Measurements from ENCODE around the gene PLSCR1.

Gene PLSCR1

DNA sequence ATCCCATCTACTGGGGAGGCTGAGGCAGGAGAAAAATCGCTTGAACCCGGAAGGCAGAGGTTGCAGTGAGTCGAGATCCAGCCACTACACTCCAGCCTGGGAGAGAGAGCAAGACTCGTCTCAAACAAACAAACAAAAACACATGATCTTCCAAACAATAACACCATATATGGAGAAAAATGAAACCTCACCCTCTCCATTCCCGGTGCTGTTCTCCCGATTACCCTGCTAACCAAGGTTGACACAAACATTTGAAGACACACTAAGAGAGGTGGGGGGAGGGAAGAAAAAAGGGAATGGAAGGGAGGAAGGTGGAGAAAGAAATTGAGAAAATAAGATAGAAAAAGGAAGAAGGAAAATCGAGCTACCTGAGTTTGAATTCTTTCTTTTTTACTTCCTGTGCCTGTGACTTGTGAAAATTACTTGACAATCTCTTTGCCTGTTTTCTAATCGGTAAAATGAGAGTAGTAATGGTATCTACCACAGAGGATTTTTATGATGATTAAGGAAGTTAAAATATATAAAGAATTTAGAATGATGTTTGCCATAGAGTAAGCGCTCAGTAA lies 73.9 kb downstream of the PLSCR1 start:
- DNase-seq: no peak

DNA sequence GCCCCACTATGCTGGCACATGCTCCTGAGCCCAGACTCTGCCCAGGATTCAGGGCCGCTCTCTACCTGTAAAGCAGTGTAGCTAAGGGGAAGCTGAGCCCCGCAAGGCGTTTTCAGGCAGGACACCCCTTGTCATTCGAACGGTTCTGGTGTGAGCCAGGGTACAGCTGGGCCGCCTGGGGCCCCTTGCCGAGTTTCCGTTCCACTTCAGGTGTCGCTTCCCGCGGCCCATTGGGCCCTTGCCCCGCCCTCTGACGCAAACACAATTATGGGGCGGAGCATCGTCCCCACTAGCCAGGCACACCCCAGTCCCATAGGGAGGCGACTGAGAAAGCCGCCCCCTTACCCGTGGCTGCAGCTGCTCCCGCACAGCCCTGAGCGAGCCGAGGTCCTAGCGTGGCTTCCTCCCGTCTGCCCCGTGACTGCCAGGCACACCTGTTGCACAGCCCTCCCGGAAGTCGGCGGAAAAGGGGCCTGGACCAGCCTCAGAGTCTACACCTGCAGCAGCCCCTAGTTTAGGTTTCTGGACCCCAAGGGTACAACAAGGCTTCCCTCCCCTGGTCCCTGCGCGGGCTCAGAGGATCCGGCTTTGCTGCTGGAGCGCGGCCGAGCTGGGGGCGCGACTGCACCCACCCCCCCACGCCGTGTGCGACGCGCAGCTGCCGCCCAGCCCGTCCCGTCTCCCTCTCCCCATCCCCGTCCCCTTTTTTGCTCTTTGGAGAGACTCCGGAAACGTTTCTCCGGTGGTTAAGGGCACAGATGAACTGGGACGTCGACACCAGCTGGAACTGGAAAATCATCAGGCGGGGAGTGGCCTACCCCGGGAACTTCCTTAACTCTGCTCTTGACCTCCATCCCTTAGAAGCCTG lies 75.0 kb downstream of the PLSCR1 start, which contains the start of gene PLSCR2:
PLSCR2 (minus strand) TSS at position 412 of the 868 bp plus-strand sequence. CDS start 9,657 bp downstream, outside the sequence.
- DNase-seq: peak; percentile 37

DNA sequence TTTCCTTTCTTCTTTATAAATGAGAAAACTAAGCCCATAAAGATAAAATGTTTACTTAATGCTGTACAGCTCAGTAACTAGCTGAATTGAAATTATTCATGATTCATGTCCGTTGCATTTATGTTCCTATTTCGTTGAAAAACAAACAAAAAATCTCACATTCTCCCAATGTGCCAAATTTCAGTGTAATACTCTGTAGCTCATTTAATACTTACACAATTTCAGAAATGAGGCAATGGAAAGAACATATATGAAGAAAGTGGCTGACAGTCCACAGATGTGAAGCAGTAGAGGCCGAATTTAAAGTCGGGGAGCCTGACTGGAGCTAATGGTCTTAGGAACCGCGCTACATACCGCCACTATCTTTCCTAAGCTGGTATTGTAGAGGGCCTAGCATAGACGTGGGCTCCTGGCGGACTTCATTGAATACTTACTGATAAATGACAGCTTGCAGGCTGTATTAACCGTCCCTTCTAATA lies 75.7 kb downstream of the PLSCR1 start:
- peak; percentile 23 for DNase-seq

DNA sequence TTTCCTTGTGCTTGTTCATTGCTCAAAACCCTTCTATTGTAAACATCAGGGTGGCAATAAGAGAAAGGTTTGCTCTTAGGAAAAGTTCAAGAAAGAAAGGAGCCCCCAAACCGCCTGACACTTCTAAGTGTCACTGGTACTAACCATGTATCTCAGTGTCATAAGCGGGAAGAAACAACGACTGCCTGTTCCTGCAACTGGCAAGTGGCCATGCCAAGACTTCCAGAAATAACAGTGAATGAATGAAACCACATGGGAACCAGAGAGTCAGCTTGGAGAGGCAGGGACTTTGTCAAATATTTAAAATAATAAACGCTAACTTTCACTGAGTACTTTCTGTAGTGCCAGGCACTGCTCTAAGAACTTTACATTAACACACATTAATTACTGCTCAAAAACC lies 76.2 kb downstream of the PLSCR1 start:
- DNase-seq: no peak

DNA sequence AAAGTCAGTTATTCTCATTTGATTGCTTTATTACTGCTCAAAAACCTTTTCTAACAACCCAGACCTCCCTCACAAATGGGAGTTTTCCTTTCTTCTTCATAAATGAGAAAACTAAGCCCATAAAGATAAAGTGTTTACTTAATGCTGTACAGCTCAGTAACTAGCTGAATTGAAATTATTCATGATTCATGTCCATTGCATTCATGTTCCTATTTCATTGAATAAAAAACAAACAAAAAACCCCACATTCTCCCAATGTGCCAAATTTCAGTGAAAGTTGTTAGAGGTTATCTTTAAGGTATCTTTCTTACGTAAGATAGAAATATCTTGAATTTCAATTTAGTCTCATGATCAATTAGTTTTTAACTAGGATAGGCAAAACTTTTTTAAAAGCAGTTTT lies 77.8 kb downstream of the PLSCR1 start:
- DNase-seq: no peak

DNA sequence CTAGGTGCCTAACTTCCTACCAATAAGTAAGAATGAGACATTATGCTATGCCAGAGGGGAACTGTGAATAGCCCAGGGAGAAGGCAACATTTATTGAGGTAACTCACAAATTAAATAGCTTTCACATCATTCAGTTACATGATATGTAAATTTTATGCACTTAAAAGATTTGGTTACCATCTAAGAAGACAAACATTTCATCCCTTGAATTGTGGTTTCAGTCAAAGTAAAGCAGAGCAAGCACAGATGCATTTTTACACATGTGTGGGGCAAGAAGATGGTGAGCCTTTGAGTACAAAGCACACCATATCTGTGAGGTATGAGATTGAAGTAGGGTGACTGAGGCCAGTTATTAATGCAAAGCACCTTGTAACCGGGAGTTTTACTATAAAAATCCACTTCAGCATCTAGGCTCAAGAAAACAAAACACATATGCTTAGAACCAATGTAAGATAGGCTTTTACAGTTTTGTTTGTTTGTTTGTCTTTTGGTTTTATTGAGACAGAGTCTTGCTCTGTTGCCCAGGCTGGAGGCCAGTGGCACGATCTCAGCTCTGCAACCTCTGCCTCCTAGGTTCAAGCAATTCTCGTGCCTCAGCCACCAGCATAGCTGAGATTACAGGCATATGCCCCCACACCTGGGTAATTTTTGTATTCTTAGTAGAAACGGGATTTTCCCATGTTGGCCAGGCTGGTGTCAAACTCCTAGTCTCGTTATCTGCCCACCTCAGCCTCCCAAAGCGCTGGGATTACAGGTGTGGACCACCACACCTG lies 78.5 kb downstream of the PLSCR1 start:
- no peak for DNase-seq
